ACHN (cell line): ENCODE results near the gene SMARCA4.
"Not testable (repeated sequence)": the region's sequence is repeated elsewhere in the genome, so short reads cannot be mapped to it uniquely, and the experiment has no call there.

Experiments used
- DNase-seq: peaks from one replicate; pipeline ENCODE4 v3.0.0-alpha.2; 2015
- in situ Hi-C: cut with HindIII; loops from 2 replicates; pipeline ENCODE4 v1.10.0; 2017; ENCODE audit warnings: low sequenced_read_pairs, low pct_ligation_motif_present, low pct_unique_long_range_greater_than_20kb

The SMARCA4 gene

GRCh38 chr19:11079999-11080398 lies 119.2 kb downstream of the SMARCA4 start:
- DNase-seq, result no peak
- in situ Hi-C loops, result no loop called here

- DNase-seq, result no peak
- in situ Hi-C loops, result no loop called here
These were observed 127.2 kb downstream of the SMARCA4 start for GRCh38 chr19:11087870-11088505.

GRCh38 chr19:11088506-11089253 lies 127.8 kb downstream of the SMARCA4 start:
- no peak for DNase-seq
- in situ Hi-C loops, result no loop called here

GRCh38 chr19:11089254-11090013 lies 128.6 kb downstream of the SMARCA4 start, which contains the start of gene LDLR:
Gene LDLR (plus strand): TSS chr19:11089463. CDS start chr19:11089549, 86 bp downstream.
- DNase-seq, result peak; percentile 94
- in situ Hi-C loops, result no loop called here

DNA sequence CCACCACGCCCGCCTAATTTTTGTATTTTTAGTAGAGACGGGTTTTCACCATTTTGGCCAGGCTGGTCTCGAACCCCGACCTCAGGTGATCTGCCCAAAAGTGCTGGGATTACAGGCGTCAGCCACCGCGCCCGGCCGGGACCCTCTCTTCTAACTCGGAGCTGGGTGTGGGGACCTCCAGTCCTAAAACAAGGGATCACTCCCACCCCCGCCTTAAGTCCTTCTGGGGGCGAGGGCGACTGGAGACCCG lies 129.1 kb downstream of the SMARCA4 start:
- in situ Hi-C loops, DNase-seq: not testable (repeated sequence)

GRCh38 chr19:11090264-11090996 lies 129.6 kb downstream of the SMARCA4 start:
- peak; percentile 92 for DNase-seq
- in situ Hi-C loops, result no loop called here

GRCh38 chr19:11090997-11091702 lies 130.3 kb downstream of the SMARCA4 start:
- in situ Hi-C loops, result no loop called here
- DNase-seq, result no peak

- in situ Hi-C loops, result no loop called here
- peak; percentile 79 for DNase-seq
These were observed 130.9 kb downstream of the SMARCA4 start for GRCh38 chr19:11091703-11092153.

- in situ Hi-C loops, result no loop called here
- peak; percentile 39 for DNase-seq
These were observed 131.3 kb downstream of the SMARCA4 start for GRCh38 chr19:11092181-11092538.

- in situ Hi-C loops, result no loop called here
- no peak for DNase-seq
These were observed 132.9 kb downstream of the SMARCA4 start for GRCh38 chr19:11093689-11094238.

DNA sequence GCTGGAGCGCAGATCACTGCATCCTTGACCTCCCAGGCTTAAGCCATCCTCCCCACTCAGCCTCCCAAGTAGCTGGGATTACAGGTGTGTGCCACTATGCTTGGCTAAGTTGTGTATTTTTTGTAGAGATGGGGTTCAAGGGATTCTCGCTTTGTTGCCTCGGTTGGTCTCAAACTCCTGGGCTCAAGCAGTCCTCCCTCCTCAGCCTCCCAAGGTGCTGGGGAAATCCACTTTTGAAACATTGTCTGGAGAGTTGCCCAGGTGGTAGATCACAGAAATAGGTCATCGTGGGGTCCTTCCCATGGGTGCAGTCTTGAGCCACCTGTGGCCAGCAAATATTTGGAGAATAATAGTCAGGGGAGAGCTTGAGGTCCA lies 133.7 kb downstream of the SMARCA4 start:
- DNase-seq, result no peak
- in situ Hi-C loops, result no loop called here

- in situ Hi-C loops, result no loop called here
These were observed 135.5 kb downstream of the SMARCA4 start for GRCh38 chr19:11096210-11096841.

GRCh38 chr19:11097367-11097766 lies 136.5 kb downstream of the SMARCA4 start:
- in situ Hi-C loops, DNase-seq: not testable (repeated sequence)

More at GRCh38 chr19:11096210-11096841, 135.5 kb downstream of the SMARCA4 start:
- no peak for DNase-seq

DNA sequence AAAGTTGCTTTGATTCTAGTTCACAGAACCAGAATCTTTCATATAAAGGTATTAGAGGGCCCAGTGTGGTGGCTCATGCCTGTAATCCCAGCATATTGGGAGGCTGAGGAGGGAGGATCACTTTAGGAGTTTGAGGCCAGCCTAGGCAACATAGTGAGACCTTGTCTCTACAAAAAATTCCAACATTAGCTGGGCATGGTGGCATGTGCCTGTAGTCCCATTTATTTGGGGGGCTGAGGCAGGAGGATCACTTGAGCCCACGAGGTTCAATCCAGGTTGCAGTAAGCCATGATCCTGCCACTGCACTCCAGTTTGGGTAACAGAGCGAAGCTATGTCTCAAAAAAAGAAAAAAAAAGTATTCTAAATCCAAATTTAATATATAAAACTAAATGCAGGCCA lies 137.5 kb downstream of the SMARCA4 start:
- no peak for DNase-seq
- in situ Hi-C loops, result no loop called here

DNA sequence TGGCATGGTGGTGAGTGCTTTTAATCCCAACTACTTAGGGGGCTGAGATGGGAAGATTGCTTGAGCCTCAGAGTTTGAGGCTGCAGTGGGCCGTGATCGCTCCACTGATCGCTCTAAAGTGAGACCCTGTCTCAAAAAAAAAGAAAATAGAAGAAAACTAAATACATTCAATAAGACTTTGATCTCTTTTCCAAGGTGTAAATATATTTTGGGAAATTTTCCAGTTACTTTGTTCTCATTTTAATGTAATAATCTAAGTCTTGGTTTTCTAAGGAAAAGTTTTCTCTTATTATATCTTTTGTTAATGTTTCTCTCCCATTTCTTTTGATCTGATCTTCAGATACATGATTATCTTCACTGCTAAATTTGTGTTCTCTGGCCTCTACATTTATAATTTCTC lies 138.0 kb downstream of the SMARCA4 start:
- DNase-seq, result no peak
- in situ Hi-C loops, result no loop called here

DNA sequence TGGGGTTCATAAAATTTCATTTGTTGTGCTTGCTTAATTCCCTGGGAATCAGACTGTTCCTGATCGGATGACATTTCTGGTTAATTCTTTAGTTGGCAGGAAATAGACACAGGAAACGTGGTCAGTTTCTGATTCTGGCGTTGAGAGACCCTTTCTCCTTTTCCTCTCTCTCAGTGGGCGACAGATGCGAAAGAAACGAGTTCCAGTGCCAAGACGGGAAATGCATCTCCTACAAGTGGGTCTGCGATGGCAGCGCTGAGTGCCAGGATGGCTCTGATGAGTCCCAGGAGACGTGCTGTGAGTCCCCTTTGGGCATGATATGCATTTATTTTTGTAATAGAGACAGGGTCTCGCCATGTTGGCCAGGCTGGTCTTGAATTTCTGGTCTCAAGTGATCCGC lies 139.2 kb downstream of the SMARCA4 start:
- in situ Hi-C loops, result no loop called here
- DNase-seq, result no peak

- in situ Hi-C loops, result no loop called here
- DNase-seq, result no peak
These were observed 140.2 kb downstream of the SMARCA4 start for GRCh38 chr19:11101057-11101456.

DNA sequence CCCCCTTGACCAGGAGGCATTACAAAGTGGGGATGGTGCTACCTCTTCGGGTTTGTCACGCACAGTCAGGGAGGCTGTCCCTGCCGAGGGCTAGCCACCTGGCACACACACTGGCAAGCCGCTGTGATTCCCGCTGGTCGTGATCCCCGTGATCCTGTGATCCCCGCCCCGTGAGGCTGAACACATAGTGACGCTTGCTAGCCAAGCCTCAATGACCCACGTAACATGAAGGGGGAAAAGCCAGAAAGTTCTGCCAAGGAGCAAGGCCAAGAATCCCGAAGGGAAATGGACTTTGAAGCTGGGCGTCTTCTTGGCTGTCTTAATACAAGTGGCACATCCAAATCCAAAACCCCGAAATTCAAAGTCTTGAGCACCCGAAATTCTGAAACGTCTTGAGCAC lies 142.1 kb downstream of the SMARCA4 start:
- DNase-seq, result no peak
- in situ Hi-C loops, result no loop called here
